HG02678 (cell line): ENCODE results near the gene COL20A1.

ENCODE experiments used
- ATAC-seq: cut with Tn5 transposase; IDR thresholded peaks from one replicate; pipeline ENCODE4 v1.9.1; 2021; ENCODE audit warnings: mild to moderate bottlenecking, moderate library complexity; ENCODE audit not compliant: unreplicated experiment

The COL20A1 gene

DNA sequence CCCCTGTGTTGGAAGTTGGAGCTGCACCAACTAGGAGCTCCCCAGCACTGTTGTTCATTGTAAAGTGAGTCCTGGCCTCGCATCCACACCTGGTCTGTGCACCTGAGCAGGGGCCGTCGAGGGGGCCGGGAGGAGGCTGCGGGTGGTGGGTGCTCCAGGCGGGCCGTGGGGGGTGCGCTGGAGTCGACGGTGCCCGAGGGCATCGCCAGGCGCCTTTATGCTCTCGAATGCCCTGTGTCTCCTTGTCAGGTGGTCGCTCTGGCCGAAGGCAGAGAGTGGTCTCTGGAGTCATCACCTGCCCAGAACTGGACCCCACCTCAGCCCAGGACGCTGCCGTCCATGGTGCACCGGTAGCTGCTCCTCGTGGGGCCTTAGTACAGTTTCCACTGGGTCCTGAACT, 16.0 kb upstream of the COL20A1 start:
- ATAC-seq: no peak

GRCh38 chr20:63277466-63278272, 15.3 kb upstream of the COL20A1 start:
- no peak for ATAC-seq

- no peak for ATAC-seq
These were observed 14.3 kb upstream of the COL20A1 start for GRCh38 chr20:63278661-63279060.

DNA sequence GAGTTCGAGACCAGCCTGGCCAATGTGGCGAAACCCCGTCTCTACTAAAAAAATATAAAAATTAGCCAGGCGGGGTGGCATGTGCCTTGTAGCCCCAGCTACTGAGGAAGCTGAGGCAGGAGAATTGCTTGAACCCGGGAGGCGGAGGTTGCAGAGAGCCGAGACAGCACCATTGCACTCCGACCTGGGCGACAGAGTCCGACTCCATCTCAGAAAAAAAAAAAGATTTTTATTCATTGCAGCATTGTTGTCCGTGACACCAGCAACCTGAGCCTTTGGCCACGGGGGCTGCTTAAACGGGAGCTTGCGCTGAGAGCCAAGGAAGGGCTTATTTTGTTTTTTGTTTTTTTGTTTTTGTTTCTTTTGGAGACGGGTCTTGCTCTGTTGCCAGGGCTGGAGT, 13.1 kb upstream of the COL20A1 start:
- ATAC-seq: no peak

GRCh38 chr20:63280371-63280770, 12.6 kb upstream of the COL20A1 start:
- ATAC-seq: no peak

DNA sequence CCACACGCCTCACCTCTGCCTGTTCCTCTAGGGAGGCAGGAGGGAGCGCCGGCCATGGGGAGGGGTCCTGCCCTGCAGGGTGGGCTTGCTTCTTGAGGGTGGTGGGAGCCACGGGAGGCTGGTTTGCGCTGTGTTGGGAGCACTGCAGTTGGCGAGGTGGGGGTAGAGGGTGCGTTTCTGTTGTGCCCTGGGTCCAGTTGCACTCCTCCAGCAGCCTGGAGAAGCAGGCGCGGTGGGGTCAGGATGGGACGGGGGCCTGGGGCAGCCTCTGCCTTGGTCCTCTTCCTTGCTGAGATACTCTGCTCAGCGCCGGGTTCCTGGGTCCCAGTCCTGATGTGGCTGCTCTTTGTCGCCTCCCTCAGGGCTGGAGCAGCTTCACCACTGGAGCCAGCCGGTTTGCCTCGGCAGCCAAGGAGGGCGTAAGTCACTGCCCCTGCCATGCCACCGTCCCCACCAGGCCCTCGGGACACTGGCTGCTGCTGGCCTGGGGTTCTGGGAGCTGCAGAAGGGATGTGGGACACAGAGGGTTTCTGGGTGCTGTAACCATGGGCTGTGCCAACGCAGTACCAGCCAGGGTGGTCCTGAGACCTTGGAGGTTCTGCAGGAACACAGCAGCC, 11.9 kb upstream of the COL20A1 start:
- no peak for ATAC-seq

DNA sequence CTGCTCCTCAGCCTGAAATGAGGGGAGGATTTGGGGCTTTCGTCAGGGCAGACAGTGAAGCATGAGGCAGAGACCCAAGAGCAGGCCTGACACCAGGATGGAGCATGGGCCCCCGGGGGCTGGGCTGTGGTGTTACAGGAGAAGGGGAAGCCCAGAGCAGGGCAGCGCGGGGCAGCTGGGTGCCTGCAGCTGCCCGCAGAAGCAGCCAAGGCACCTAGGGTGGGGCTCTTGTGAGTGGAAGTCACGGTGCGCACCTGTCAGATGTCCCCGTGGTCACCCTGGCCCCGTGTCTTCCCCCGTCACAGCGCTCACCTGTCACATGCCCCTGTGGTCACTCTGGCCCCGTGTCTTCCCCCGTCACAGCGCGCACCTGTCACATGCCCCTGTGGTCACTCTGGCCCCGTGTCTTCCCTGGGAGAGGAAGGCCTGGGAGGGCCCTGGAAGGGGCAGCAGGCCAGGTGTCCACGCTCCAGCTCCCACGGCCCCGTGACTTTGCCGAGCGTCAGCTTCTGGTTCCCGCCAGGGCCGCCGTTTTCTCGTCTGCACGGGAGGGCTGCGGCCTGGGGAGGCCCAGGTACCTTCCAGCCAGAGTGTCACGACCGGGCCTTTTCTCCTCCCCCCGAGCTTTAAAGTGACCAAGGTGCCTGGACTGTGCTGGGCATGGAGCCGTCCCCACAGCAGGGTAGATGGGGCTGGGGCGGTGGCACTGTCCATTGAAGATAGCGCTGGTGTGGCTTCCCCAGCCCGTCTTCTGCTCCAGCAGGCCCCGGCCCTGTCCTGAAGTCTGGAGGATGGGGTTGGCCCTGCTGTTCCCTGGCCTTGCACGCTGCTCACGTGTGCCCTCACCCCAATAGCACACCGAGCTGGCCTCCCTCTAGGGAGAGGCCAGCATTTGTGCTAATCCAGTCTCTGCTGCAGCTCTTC, 11.0 kb upstream of the COL20A1 start:
- no peak for ATAC-seq

GRCh38 chr20:63282946-63283345, 10.0 kb upstream of the COL20A1 start:
- no peak for ATAC-seq

- no peak for ATAC-seq
These were observed 9.4 kb upstream of the COL20A1 start for GRCh38 chr20:63283397-63284082.

DNA sequence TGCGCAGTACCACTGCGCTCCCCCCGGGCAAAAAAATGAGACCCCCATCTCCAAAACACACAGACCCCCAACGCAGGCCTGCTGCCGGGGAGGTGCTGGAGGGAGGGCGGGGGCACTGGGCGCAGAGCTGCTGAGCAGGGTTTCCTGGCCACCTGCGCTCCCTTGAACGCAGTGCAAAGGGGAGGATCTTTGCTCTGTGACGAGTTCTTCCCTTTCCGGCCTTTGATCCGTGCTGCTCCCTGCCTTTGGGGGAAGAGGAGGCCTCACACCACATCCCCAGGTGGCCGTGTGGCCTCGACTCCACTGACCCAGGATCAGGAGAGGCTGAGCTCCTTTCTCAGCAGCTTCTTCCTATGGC, 8.9 kb upstream of the COL20A1 start:
- no peak for ATAC-seq

- no peak for ATAC-seq
These were observed 8.4 kb upstream of the COL20A1 start for GRCh38 chr20:63284544-63284949.

- ATAC-seq: no peak
These were observed 7.9 kb upstream of the COL20A1 start for GRCh38 chr20:63284981-63285524.

DNA sequence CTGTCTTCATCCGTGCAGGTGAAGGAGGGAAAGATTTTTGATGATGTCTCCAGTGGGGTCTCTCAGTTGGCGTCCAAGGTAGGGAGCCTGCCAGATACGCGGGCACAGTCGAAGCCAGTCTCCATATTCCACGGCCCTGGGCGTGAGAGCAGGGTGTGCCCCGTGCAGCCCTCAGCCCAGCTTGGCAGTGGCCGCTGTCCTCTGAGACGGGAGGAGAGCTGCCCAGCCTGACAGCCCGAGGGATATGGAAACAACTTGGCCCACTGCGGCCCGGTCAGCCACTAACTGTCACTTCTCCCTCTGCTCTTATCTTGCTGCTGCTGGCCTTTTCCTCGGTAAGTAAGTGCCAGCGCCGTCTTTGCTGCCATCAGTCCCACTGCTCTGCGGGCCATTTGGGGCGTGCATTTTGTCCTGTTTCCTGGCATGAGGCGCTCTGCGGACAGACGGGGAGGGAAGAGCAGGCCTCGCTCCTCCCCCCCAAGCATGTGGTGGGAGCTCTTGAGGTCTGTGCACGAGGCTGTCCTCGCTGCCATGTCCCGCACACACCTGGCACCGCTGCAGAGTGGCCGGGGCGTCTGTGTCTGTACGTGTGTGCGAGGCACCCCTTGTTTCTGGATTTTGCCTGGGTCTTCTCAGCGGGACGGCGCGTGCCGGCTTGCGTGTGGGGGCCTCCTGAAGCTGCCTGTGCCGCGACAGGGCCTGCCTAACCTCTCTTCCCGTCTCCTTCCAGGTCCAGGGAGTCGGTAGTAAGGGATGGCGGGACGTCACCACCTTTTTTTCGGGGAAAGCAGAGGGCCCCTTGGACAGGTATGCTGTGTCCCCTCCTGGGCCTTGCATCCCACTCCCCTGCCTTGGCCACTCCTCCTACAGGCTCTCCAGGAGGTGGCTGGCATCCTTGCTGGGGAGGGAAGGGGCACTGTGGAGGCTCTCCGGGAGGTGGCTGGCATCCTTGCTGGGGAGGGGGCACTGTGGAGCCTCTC, 7.1 kb upstream of the COL20A1 start:
- no peak for ATAC-seq

DNA sequence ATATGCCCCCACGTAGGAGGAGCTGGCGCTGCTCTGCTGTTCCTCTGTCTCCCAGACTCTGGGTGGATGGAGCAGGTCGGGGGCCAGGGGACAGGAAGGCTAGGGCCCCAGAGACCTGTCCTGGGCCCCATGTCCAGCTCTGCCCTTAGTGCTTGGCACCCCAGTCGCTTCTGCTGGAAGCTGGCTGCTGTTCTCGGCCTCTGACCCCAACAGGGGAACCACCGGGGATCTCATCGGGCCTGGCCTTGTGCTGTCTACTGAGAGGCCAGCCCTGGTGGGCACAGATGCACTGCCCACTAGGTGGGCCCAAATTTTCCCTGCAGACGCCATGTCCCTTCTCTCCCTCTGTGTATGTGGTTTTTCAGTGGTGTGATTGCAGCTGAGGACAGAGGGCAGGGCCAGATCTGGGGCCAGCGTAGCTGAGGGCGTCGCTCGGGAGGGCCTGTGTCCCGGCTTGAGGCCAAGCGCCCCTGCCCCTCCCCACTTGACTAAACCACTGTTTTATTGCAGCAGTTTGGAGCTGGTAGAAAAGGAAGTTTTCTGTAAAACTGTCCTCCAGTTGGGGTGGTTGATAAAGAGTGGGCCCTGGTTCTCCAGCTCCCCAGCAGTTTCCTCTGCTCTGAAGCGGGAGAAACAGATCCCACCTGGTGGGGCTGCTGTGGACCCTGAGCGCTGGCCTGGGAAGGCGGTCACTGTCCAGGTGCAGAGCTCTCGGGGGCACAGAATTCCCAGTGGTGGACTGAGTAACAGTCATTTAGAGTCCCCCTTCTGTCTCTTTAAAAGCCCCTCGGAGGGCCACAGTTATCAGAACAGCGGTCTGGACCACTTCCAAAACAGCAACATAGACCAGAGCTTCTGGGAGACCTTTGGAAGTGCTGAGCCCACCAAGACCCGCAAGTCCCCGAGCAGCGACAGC, 5.9 kb upstream of the COL20A1 start:
- no peak for ATAC-seq

DNA sequence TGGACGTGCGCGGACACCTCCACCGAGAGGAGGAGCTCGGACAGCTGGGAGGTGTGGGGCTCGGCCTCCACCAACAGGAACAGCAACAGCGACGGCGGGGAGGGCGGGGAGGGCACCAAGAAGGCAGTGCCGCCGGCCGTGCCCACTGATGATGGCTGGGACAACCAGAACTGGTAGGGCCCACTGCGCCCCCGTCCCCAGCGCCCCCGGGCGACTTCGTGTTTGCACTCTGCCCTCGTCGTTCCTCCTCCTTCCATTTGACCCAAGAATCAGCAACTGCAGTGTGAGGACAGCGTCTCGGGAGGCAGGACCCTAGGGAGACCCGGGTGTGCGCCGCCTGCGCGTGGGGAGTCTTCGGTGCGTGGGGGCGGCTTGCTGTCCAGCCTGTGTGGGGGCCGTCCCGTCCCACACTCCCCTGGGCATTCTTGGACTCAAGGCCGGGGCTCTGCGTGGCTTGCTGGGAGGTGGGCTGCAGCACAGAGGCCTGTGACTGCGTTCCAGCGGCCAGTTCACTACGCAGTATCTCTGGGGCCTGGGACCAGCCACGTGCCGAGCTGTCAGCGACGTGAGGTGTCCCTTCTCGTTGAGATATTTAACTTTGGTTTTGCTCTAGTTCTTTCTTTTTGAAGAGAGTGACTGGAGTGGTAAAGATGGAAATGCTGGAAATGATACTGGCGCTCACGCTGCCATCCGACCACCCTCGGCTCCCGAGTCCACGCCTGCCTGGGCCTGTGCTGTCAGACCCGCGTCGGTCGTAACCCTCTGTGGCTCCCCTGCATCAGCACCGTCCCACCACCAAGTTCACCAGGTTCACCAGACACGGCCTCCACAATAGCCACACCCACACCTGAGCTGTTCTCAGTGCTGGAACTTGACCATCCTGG, 5.0 kb upstream of the COL20A1 start:
- ATAC-seq: no peak

GRCh38 chr20:63288581-63289251, 4.3 kb upstream of the COL20A1 start:
- no peak for ATAC-seq
